Activated CD4-positive, alpha-beta T cell treated with anti-CD3 and anti-CD28 coated beads for 36 hours (primary cell): Measurements from ENCODE around the gene GADL1. TPM values are rescaled to one million over a fixed set of nuclear protein-coding genes. Genes with fewer than 3 reads are reported as not detected.

Experiments used
- ATAC-seq: fragments of 200-7000 bp; cut with Tn5 transposase; one replicate; pipeline ENCODE4 v1.10.0; 2021; ENCODE audit warnings: mild to moderate bottlenecking, moderate library complexity
- CTCF ChIA-PET: fragments of 350-600 bp; sonication (Branson Sonifier 250); formaldehyde crosslinking; loops from one replicate; lab custom pipeline; 2021; ENCODE audit warnings: antibody characterized with exemption; lab: Charles Lee
- POLR2A ChIA-PET: fragments of 350-600 bp; sonication (Branson Sonifier 250); formaldehyde crosslinking; loops from one replicate; lab custom pipeline; 2021; ENCODE audit warnings: antibody characterized with exemption, inconsistent platforms; lab: Charles Lee
- DNase-seq: peaks from one replicate; pipeline ENCODE4 v3.0.0-alpha.2; 2020
- H3K27ac Mint-ChIP-seq: one replicate; pipeline ENCODE4 v1.8.0; 2021; ENCODE audit warnings: mixed read lengths
- H3K27me3 Mint-ChIP-seq: one replicate; pipeline ENCODE4 v1.8.0; 2021; ENCODE audit warnings: mixed read lengths
- H3K36me3 Mint-ChIP-seq: one replicate; pipeline ENCODE4 v1.8.0; 2021; ENCODE audit warnings: low read depth, mixed read lengths
- H3K4me1 Mint-ChIP-seq: one replicate; pipeline ENCODE4 v1.8.0; 2021; ENCODE audit warnings: mixed read lengths
- H3K4me3 Mint-ChIP-seq: one replicate; pipeline ENCODE4 v1.8.0; 2021; ENCODE audit warnings: mild to moderate bottlenecking, moderate library complexity, mixed read lengths
- H3K9me3 Mint-ChIP-seq: one replicate; pipeline ENCODE4 v1.8.0; 2021; ENCODE audit warnings: low read depth, mixed read lengths
- intact Hi-C, 2 experiments: fragments of 100-400 bp; cut with DNase I in 1 of 2; cut with micrococcal nuclease in 1 of 2; formaldehyde crosslinking; loops; one replicate each; pipeline versions ENCODE4 v1.14.2 to v1.15.1; 2022 to 2024; cut with DNase I, micrococcal nuclease
- total RNA-seq, 2 experiments: library from RNA; stranded (reverse); gene quantifications; one replicate each; pipeline ENCODE4 v1.2.3, GENCODE V29; 2021

GADL1 gene
- total RNA-seq, 2 experiments from 2014 or later: not detected

DNA sequence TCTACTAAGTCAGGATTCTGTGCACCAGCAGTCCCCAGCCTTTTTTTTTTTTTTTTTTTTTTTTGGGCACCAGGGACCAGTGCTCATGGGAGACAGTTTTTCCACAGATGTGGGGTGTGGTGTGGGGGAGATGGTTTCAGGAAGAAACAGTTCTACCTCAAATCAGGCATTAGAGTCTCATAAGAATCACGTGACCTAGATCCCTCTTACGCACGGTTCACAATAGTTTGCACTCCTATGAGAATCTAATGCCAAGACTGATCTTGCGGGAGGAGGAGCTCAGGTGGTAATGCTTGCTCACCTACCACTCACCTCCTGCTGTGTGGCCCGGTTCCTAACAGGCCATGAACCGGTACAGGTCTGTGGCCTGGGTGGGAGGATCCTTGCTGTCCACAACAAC lies 88.8 kb downstream of the GADL1 start:
- intact Hi-C loops: no loop called here
- Mint-ChIP-seq H3K27me3 (peaks cover 2% of the 10 kb centered on the region), H3K27ac (no peak overlapping the region), H3K4me3 (no peak overlapping the region), H3K36me3 (no peaks in the 10 kb centered on the region), H3K9me3 (no peaks in the 10 kb centered on the region), H3K4me1 (peaks cover 9% of the 10 kb centered on the region)
- ATAC-seq (no peak), DNase-seq (no peak)
- ChIA-PET CTCF (no interaction called here), POLR2A (no interaction called here)

DNA sequence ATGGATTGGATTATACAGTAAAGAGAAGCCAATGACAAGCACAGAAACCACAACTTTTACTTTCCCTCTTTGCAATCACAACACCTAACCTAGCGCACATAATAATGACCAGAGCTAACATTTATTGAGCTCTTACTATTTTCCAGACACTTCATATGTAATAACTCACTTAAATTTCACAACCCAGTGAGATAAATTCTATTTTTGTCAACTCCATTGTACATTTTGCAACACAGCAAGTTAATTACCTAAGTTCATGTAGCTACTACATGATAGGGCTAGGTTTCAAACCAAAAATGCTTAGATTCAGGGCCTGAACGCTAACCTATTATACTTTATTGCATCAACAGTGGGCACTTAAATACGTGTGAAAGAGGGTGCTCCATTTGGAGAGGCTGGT lies 89.5 kb downstream of the GADL1 start:
- peaks cover under 1% of the 10 kb centered on the region for H3K27me3 Mint-ChIP-seq
- CTCF ChIA-PET: no interaction called here
- H3K4me3 Mint-ChIP-seq: no peak overlapping the region
- DNase-seq (no peak), ATAC-seq (no peak)
- no peaks in the 10 kb centered on the region for H3K9me3 Mint-ChIP-seq
- POLR2A ChIA-PET: no interaction called here
- H3K36me3 Mint-ChIP-seq: no peaks in the 10 kb centered on the region
- peaks cover 7% of the 10 kb centered on the region for H3K4me1 Mint-ChIP-seq
- no peak overlapping the region for H3K27ac Mint-ChIP-seq
- intact Hi-C loops: no loop called here

DNA sequence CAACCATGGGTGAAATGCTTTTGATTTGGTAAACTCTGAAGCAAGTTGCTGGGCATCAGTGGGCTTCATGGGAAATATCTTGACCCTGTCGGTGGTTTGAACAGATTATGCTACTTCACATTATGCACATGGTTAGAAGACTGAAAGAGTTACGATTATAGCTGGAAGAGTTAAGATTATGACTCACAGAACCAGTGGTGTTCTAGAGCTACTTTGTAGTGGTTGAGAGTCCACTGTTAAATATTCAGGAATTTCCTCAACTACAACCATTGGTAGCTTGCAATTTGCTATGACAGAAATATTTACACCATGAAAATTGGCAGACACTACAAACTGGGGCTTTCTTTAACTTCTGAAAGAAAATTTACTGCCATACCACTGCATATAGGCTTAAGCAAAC lies 99.3 kb downstream of the GADL1 start:
- Mint-ChIP-seq H3K4me1 (no peaks in the 10 kb centered on the region), H3K36me3 (no peaks in the 10 kb centered on the region), H3K9me3 (no peaks in the 10 kb centered on the region), H3K27ac (no peak overlapping the region), H3K27me3 (no peaks in the 10 kb centered on the region), H3K4me3 (no peak overlapping the region)
- intact Hi-C loops: no loop called here
- no peak for ATAC-seq
- POLR2A ChIA-PET: no interaction called here
- CTCF ChIA-PET: no interaction called here
- DNase-seq: no peak

DNA sequence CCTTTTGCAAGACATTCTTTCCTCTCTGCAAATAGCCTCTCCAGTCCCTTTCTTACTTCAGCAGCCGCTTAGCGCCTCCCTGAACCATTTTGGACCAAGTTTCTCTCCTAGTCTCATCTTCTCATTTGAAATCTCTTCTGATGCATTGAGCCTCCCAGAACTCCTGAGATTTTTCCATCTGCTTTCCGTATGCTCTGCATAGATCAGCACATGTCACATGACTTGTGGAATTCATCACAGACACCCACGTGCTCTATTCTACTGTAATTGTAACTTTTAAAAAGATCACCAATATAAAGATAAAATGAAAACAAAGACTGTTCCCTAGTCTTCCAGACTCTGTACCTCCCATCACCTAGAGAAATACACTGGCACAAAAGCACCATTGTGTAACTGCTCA lies 100.7 kb downstream of the GADL1 start:
- H3K27ac Mint-ChIP-seq: no peak overlapping the region
- no peak for ATAC-seq
- ChIA-PET POLR2A (no interaction called here), CTCF (no interaction called here)
- H3K4me1 Mint-ChIP-seq: no peaks in the 10 kb centered on the region
- intact Hi-C loops: no loop called here
- H3K36me3 Mint-ChIP-seq: no peaks in the 10 kb centered on the region
- H3K9me3 Mint-ChIP-seq: no peaks in the 10 kb centered on the region
- no peaks in the 10 kb centered on the region for H3K27me3 Mint-ChIP-seq
- H3K4me3 Mint-ChIP-seq: no peak overlapping the region
- no peak for DNase-seq

DNA sequence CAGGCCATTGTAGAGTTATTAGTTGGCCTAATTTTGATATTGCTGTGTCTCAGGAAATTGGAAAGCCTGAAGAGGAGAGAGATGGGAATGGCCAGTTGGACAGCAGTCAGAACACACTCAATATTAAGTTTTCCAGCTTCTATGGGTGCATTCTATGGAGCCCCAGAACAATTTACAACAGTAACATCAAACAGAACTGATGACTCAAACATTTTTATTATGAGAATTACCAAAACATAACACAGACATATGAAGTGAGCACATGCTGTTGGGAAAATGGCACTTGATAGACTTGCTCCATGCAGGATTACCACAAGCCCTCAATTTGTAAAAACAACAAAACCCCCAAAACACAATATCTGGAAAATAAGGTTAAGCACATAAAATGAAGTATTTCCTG lies 104.3 kb downstream of the GADL1 start:
- POLR2A ChIA-PET: no interaction called here
- CTCF ChIA-PET: no interaction called here
- Mint-ChIP-seq H3K4me1 (no peaks in the 10 kb centered on the region), H3K36me3 (no peaks in the 10 kb centered on the region), H3K27ac (no peak overlapping the region), H3K27me3 (no peaks in the 10 kb centered on the region), H3K4me3 (no peak overlapping the region), H3K9me3 (no peaks in the 10 kb centered on the region)
- DNase-seq (no peak), ATAC-seq (no peak)
- intact Hi-C loops: no loop called here

DNA sequence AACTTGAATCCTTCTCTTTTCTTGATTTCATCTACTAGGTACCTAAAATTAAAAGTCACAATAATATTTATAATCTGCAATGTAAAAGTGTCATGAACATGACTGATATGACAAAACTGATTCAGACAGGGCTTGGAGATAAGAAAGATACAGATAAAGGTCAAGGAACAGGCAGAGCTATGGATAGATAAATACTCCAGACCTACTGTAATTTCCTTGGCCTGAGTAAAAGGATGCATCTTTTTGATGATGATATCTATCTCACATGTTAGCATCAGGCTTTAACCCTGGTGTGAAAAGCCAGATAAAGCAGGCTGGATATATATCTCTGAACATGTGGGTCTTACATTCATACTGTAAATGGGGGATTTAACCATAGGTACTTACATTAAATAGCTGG lies 108.1 kb downstream of the GADL1 start:
- POLR2A ChIA-PET: no interaction called here
- H3K9me3 Mint-ChIP-seq: no peaks in the 10 kb centered on the region
- CTCF ChIA-PET: interaction anchor here (0.6 to 1.2 kb wide), 3 partner anchors 10 to 774 kb away, joined by 3 read pairs; no protein-coding TSS in a partner anchor
- DNase-seq (no peak), ATAC-seq (no peak)
- H3K27me3 Mint-ChIP-seq: peaks cover 7% of the 10 kb centered on the region
- H3K27ac Mint-ChIP-seq: no peak overlapping the region
- no peak overlapping the region for H3K4me3 Mint-ChIP-seq
- intact Hi-C loops: no loop called here
- no peaks in the 10 kb centered on the region for H3K36me3 Mint-ChIP-seq
- no peaks in the 10 kb centered on the region for H3K4me1 Mint-ChIP-seq

DNA sequence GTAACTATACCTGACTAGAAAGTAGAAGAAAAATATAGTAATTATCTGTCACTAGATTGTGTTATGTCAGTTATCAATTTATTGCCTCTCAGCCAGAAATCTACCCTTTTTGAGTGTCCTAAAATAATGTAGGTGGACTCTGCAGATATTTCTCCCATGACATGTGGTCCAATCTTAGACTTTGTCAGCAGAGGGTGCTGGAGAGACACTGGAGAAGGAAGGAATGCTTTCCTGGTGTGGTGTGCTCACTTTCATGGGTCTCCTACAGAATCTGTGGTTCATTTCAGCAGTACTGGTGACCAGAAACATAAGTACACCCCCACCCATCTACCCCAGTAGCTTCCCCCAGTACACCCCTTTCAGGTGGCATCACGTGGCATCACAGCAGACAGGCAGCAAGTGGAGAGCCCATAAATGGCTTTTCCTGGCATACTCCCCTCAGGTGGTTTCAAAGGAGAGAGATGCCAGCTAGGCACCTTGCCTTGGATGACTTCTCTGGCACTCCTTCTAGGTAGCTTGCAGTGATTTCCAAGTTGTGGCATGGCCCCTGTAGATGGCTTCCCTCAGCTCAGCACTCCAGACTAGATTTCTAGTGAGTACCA lies 114.7 kb downstream of the GADL1 start:
- H3K9me3 Mint-ChIP-seq: no peaks in the 10 kb centered on the region
- H3K27ac Mint-ChIP-seq: no peak overlapping the region
- H3K36me3 Mint-ChIP-seq: no peaks in the 10 kb centered on the region
- no peaks in the 10 kb centered on the region for H3K4me1 Mint-ChIP-seq
- peaks cover 10% of the 10 kb centered on the region for H3K27me3 Mint-ChIP-seq
- POLR2A ChIA-PET: no interaction called here
- CTCF ChIA-PET: interaction anchor here (0.6 to 2.3 kb wide), 3 partner anchors 75 to 353 kb away, joined by 3 to 6 read pairs (median 3); no protein-coding TSS in a partner anchor
- peak; percentile 29 for DNase-seq
- intact Hi-C loops: loop anchor here in 1 of 2 experiments (1.0 to 10.0 kb wide), 3 partner anchors 353 to 1365 kb away; no protein-coding TSS in a partner anchor
- peak; percentile 36 for ATAC-seq
- no peak overlapping the region for H3K4me3 Mint-ChIP-seq

DNA sequence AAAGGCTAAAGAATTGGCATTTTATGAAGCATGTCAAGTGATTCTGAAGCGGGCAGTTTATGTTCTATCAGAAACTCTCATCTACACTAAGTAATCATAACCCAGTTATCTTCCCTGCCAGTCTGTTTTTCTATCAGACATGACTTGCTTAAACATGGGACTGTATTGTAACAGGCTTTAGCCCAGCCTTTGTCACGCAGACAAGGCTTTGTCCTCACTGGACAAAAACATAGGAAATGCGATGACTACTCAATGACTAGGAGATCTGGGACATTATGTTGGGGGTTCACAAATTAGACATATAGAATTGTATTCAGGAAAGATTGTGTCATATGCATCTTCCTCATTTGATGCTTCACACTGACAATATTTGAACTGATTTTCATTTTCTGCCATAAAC lies 115.5 kb downstream of the GADL1 start:
- Mint-ChIP-seq H3K36me3 (no peaks in the 10 kb centered on the region), H3K4me3 (no peak overlapping the region), H3K4me1 (no peaks in the 10 kb centered on the region), H3K27ac (no peak overlapping the region), H3K9me3 (no peaks in the 10 kb centered on the region), H3K27me3 (peaks cover 10% of the 10 kb centered on the region)
- DNase-seq (no peak), ATAC-seq (no peak)
- intact Hi-C loops: loop anchor here in 1 of 2 experiments (1.0 to 10.0 kb wide), 3 partner anchors 353 to 1366 kb away; no protein-coding TSS in a partner anchor
- ChIA-PET CTCF (no interaction called here), POLR2A (no interaction called here)

DNA sequence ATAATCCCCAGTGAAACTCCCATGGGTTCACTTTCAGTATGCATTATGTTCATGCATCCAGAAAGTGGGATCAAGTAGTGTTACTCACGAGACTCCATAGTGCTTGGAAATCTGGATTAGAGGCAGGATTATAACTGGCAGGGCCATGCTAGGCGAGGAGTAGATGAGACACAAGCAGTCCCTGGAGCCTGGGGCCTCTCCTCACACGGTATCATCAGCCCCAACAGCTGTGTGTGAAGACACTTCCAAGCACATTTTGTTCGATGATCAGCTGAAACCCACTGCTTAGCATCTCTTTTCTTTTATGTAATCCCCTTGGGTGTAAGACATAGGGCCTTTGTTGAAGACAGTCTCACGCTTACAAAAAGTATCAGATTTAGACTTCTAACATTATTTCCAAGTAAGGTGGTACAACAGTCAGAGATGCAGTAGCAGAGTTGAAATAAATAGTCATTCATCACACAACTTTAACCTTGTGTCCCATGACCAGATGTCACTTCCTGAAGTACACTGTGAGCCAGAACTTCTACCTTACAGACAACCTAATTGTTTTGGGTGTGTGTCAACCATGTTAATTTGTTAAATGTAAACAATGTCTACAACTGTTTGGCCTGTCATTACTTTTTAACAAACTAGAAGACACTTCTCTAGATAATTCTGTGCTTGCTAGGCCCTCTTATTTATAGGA lies 116.9 kb downstream of the GADL1 start:
- DNase-seq: no peak
- ATAC-seq: no peak
- intact Hi-C loops: loop anchor here in 1 of 2 experiments (5.0 to 10.0 kb wide), 2 partner anchors 925 to 1367 kb away; no protein-coding TSS in a partner anchor
- ChIA-PET POLR2A (no interaction called here), CTCF (no interaction called here)
- Mint-ChIP-seq H3K9me3 (no peaks in the 10 kb centered on the region), H3K4me3 (no peak overlapping the region), H3K27ac (no peak overlapping the region), H3K4me1 (no peaks in the 10 kb centered on the region), H3K27me3 (peaks cover 12% of the 10 kb centered on the region), H3K36me3 (no peaks in the 10 kb centered on the region)

DNA sequence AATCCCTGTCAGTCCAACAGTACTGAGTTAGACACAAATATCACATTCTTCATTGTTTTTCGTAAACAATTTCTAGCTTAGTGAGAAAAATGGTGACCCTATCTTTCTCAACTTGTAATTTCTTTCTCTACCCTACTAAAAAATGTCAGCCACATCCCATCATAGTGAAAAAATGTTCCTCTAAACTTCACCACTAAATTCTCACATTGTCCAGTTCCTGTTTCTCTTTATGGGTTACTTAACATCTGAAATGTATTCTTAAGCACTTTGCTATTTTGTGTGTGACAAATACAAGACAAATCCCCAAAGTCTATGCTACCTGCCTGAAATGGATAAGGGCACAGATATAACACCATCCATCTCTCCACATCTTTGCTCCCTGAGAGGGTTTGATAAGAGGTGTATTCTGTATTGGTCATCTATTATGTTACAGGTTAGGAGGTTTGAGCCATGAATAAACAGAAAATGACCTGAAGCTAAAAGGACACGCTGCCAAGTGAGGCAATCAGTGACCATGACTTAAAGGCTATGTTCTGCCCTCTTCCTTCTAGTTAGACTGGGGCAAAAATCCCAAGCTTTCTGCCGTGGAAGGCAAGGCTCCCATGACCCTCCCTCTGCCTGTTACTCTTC lies 118.2 kb downstream of the GADL1 start:
- peaks cover 4% of the 10 kb centered on the region for H3K27me3 Mint-ChIP-seq
- no peak overlapping the region for H3K4me3 Mint-ChIP-seq
- H3K9me3 Mint-ChIP-seq: no peaks in the 10 kb centered on the region
- intact Hi-C loops: loop anchor here in 1 of 2 experiments (5.0 to 10.0 kb wide), 2 partner anchors 926 to 1368 kb away; no protein-coding TSS in a partner anchor
- no peaks in the 10 kb centered on the region for H3K36me3 Mint-ChIP-seq
- DNase-seq: no peak
- H3K27ac Mint-ChIP-seq: no peak overlapping the region
- no peaks in the 10 kb centered on the region for H3K4me1 Mint-ChIP-seq
- CTCF ChIA-PET: interaction anchor here (0.9 kb wide), 1 partner anchor 10 kb away, joined by 3 read pairs; no protein-coding TSS in a partner anchor
- ATAC-seq: no peak
- POLR2A ChIA-PET: no interaction called here

DNA sequence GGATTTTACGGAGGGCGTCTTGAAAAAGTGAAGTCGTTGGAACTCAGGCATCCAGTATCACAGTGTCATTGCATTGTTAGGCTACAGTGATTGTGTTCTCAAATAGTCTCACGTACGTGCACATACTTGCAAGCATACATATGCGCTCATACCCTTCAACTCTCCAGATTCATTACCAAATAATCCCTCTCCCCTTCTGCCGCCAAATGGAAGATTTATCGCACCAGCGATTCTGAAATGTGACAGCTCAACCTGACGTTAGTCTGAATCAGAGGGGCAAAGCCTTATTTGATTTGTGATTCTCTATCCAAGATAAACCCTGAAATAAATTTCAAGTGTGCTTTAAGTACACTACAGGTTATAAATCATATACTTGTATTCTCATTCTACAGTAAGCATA lies 119.4 kb downstream of the GADL1 start:
- CTCF ChIA-PET: no interaction called here
- Mint-ChIP-seq H3K4me3 (no peak overlapping the region), H3K27ac (no peak overlapping the region), H3K27me3 (peaks cover 2% of the 10 kb centered on the region), H3K4me1 (no peaks in the 10 kb centered on the region), H3K9me3 (no peaks in the 10 kb centered on the region), H3K36me3 (no peaks in the 10 kb centered on the region)
- no peak for ATAC-seq
- POLR2A ChIA-PET: no interaction called here
- DNase-seq: no peak
- intact Hi-C loops: loop anchor here in 1 of 2 experiments (5.0 to 10.0 kb wide), 2 partner anchors 927 to 1370 kb away; no protein-coding TSS in a partner anchor
